Activated CD8-positive, alpha-beta memory T cell treated with anti-CD3 and anti-CD28 coated beads, Interleukin-2, amount 50 U/mL, for 1 hour (primary cell): Measurements from ENCODE around the gene SCGB1C2.

ENCODE experiments used
- DNase-seq: peaks from one replicate; pipeline ENCODE4 v3.0.0-alpha.2; 2020; ENCODE audit errors: extremely low read depth

SCGB1C2 gene

GRCh38 chr17:171871-172270 lies 34.5 kb downstream of the SCGB1C2 start:
- no peak for DNase-seq

GRCh38 chr17:172401-172800 lies 35.0 kb downstream of the SCGB1C2 start:
- no peak for DNase-seq

DNA sequence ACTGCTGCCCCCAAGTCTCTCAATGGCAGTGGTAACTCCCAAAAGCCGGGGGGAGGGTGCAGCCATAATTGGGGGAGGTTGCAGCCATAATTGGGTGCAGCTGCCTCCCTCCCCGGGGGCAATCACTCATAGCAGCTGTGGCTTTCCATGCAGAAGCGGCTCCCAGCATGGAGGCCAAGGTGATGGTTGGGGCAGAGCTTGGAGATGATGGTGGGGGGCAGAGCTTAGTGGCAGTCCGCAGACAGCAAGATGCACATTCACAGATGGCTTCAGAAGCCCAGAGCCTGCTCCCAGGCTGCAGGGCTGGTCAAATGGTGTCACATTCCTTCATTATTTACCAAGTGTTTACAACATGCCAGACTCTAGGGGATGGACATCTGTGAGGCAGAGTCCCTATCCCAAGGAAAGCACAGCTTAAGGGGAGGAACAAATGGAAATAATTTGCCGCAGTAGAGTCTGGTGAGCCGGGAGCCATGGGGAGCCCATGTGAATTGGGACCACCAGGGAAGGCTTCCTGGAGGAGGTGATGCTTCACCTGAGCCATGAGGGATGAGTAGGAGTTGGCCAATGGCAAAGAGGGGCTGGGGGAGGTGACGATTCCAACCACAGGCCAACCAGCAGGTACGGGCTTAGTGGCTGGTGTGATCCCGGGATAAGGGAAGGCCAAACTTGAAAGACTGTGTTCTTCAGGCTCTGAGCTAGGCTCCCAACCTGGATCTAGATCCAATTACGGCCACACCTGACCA lies 36.0 kb downstream of the SCGB1C2 start:
- DNase-seq, result no peak

GRCh38 chr17:177155-177554 lies 39.8 kb downstream of the SCGB1C2 start:
- no peak for DNase-seq

DNA sequence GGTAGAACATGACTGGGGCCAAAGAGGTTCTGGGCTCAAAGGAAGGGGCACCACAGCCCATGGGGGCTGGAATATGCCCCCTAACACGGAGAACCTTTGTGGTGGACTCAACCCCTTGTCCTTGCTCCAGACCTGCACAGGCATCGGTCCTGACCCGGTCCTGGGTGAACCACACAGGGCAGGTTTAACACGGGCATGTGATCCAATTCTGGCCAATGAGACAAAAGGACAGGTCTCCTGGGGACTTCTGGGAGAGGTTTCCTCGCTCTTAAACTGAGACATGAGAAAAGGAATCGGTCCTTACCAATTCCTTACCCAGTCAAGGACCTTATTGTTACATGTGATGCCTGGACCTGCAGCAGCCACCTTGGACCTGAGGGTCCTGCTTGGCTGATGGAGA lies 40.4 kb downstream of the SCGB1C2 start:
- DNase-seq, result no peak

- no peak for DNase-seq
These were observed 41.1 kb downstream of the SCGB1C2 start for GRCh38 chr17:178292-179065.

DNA sequence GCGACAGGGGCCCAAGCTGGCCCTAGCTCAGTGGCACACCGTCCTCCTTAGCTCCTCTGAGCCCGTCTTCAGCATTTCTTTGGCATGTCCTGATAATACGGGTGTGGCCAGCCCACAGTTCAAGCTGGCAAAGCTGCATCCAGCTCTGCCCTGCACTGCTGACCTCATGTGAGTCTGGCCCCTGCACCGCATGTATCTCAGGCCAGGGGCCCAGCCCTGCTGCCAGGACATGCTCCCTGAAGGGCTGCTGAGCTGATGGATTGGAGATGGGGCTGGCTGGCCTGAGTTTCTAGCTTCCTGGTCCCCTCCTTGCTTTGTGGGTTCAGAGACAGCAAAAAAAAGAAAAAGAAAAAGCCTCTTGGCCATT lies 41.7 kb downstream of the SCGB1C2 start:
- no peak for DNase-seq

DNA sequence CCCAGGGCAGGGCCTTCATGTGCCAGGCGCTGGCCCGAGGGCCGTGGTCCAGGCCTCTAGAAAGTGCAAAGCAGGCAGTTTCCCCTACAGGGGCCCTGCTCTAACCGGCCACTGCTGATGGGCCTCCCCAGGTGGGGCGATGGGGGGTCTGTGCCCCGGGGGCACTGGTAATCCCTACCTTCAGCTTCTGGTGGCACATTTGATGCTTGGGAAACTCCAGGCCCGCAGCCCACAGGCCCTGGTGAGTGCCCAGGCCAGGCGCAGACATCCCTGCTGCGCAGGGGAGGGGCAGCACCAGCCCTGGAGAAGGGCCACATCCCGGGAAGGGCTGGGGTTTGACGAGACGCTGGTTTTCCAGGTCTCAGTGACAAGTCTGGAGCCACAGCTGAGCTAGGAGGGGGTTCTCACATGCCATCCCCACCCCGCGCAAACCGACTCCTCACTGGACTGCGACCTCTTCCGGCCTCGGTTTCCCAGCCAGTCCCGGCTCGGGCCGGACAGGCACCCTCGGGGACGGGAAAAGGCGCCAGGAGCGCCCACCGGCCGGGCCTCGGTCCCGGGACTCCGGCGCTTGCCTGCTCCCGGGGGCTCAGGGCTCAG lies 42.5 kb downstream of the SCGB1C2 start:
- no peak for DNase-seq

- no peak for DNase-seq
These were observed 43.2 kb downstream of the SCGB1C2 start for GRCh38 chr17:180381-181244.

- DNase-seq, result no peak
These were observed 44.1 kb downstream of the SCGB1C2 start, which contains the start of gene DOC2B for GRCh38 chr17:181245-182049. Gene DOC2B (minus strand): TSS chr17:181650. CDS start chr17:181479, 171 bp downstream.

DNA sequence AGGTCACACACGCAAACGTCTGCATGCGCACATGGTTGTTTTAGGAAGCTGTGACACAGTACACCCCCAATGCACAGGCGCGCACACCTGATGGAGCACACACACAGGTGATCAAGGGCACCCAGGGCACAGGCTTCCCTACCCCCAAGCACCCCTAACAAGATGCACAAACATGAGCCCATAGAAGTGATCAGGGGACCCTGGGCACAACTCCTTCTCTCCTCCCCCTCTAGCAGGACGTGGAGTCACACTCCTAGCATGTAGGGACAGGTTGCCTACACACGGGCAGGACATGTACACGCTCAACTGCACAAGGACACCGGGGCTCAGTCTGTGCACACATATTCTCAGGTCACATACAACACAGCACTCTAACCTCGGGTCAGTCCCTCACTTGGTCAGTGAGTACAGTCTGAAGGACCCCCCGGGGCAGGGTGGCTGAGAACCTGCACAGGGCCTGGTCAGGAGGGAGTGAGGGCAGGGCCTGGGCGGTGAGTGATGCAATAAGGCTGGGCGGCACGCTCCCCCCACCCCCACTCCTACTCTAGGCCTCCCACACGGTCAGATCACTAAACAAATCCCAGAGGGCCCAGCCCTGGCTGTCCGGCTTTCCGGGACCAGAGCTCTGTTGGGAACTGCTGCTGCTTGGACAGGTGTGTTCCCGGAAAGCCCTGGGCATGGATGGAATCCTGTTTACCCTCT lies 44.8 kb downstream of the SCGB1C2 start:
- DNase-seq, result no peak

GRCh38 chr17:183021-183420 lies 45.7 kb downstream of the SCGB1C2 start:
- DNase-seq, result no peak

DNA sequence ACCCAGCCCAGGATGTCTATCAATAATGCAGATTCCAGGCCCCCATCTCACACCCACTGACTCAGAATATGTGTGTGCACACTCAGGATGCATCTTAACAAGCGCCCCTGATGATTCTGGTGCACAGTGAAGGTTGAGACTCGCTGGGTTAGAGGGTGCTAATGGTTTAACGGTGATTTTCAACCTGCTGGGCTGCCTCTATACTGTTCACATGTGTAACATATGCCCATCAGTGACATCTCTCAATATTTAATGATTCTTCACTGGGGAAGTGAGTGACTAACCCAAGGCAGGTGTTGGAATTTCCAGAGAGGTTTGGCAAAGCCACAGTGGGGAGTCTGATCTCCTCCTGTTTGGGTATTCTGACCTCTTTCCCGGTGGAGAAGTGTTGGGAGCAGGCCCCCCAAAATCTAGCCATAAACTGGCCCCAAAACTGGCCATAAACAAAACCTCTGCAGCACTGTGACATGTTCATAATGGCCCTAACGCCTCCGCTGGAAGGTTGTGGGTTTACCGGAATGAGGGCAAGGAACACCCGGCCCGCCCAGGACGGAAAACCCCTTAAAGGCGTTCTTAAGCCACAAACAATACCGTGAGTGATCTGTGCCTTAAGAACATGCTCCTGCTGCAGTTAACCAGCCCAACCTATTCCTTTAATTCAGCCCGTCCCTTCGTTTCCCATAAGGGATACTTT lies 48.2 kb downstream of the SCGB1C2 start:
- DNase-seq, result no peak

DNA sequence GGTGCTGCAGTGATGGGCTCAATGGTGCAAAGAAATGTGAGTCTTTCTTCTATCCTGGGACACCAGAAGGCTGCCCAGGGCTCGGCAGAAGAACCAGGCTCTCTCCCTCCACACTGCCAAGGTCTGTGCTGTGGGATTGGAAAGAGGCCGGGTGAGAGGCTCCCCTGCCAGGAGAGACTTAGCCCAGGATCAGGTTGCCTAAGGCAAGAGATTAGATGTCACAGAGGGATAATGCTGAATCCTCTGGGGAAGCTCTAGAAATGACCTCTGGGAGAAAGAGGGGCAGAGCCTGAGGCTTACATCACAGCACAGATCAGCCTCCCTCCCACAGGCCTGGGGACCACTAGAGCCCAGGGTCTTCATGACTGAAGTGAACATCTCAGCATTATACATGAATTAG lies 49.8 kb downstream of the SCGB1C2 start:
- no peak for DNase-seq
